ENCODE measurements around the gene SSC4D. TPM values are rescaled to one million over a fixed set of nuclear protein-coding genes. Genes with fewer than 3 reads are reported as not detected.

Gene SSC4D
- total and polyA plus RNA-seq, 2 donors (not counting 1 experiment from before 2014, with no cell fraction given), result 0.33 to 0.42 TPM

DNA sequence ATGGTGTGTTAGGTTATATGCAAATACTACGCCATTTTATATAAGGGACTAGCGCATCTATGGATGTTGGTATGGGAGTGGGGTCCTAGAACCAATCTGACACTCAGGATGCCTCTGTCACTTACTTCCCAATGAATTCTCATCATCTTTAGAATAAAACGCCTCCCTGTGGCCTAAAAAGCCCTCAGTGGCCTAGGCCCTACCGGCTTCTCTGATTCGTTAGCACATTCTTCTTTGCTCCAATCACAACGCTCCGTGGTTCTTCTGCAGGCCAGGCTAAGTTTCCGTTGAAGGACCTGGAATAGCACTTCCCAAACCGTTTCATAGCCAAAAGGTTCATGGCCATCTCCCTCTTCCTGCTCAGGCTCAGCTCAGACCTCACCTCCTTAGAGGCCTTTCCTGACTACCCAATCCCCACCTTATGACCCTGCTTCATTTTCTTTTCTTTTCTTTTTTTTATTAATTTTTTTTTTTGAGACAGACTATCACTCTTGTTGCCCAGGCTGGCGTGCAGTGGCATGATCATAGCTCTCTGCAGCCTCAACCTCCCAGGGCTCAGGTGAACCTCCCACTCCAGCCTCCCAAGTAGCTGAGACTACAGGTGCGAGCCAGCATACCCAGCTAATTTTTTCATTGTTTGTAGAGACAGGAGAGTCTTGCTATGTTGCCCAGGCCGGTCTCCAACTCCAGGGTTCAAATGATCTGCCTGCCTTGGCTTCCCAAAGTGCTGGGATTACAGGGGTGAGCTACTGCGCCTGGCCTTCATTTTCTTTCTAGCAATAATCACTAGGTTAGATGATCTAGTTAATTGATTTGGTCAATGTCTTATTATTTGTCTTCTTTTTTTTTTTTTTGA is 26.2 kb downstream of the SSC4D start:
- no peaks in the 10 kb centered on the region for H3K9me3 ChIP-seq (ENCODE audit: control insufficient read depth, insufficient read depth, low read depth, low read length)
- no peaks in the 10 kb centered on the region for H4K20me1 ChIP-seq (ENCODE audit: control insufficient read depth, extremely low read depth, insufficient read depth, low read length)
- peak in 1 of 2 donors; percentile 26 for DNase-seq (ENCODE audit: low read depth in 2 of 2)
- no peak overlapping the region for H3K27ac ChIP-seq (ENCODE audit: insufficient read depth, low read length)
- no peaks in the 10 kb centered on the region for H3K79me2 ChIP-seq (ENCODE audit: control insufficient read depth, insufficient read depth, low read length)
- peak overlapping the region; percentile 26 for H2AFZ ChIP-seq (ENCODE audit: low read length)
- TF ChIP-seq, protein P1, sequence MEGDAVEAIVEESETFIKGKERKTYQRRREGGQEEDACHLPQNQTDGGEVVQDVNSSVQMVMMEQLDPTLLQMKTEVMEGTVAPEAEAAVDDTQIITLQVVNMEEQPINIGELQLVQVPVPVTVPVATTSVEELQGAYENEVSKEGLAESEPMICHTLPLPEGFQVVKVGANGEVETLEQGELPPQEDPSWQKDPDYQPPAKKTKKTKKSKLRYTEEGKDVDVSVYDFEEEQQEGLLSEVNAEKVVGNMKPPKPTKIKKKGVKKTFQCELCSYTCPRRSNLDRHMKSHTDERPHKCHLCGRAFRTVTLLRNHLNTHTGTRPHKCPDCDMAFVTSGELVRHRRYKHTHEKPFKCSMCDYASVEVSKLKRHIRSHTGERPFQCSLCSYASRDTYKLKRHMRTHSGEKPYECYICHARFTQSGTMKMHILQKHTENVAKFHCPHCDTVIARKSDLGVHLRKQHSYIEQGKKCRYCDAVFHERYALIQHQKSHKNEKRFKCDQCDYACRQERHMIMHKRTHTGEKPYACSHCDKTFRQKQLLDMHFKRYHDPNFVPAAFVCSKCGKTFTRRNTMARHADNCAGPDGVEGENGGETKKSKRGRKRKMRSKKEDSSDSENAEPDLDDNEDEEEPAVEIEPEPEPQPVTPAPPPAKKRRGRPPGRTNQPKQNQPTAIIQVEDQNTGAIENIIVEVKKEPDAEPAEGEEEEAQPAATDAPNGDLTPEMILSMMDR (conservative IDR thresholded peaks at IDR 0.05 in 1 of 2, IDR thresholded peaks at IDR 0.05 in 1 of 2; ENCODE audit: low read depth in 1 of 2, low read length in 2 of 2), result no peak
- TF ChIP-seq EZH2 (IDR thresholded peaks at IDR 0.05; ENCODE audit: low read length, missing control alignments), result no peak
- H3K36me3 ChIP-seq (ENCODE audit: control insufficient read depth, insufficient read depth, low read length), result no peaks in the 10 kb centered on the region
- H3K4me1 ChIP-seq (ENCODE audit: control insufficient read depth, extremely low read depth, insufficient read depth, low read length), result peaks cover 10% of the 10 kb centered on the region
- H3K9ac ChIP-seq (ENCODE audit: insufficient read depth, low read length), result no peak overlapping the region
- no peak overlapping the region for H3K4me2 ChIP-seq (ENCODE audit: extremely low read depth, insufficient read depth, low read length)
- no peak overlapping the region for H3K4me3 ChIP-seq (replicated peaks in 1 of 4; ENCODE audit: control extremely low read depth in 1 of 4, insufficient read depth in 1 of 4, low read depth in 3 of 4, low read length in 4 of 4)
- H3K27me3 ChIP-seq (ENCODE audit: control insufficient read depth, insufficient read depth, low read length), result no peaks in the 10 kb centered on the region

DNA sequence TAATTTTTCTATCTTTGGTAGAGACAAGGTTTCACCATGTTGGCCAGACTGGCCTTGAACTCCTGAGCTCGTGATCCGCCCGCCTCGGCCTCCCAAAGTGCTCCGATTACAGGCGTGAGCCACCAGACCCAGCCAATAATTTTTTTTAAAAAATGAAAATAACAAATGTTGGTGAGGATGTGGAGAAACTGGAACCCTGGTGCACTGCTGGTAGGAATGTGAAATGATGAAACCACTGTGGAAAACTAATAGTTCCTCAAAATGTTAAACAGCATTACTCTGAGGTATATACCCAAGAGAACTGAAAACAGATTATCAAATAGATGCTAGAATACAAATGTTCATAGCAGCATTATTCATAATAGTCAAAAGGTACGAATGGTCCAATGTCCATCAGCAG is 27.7 kb downstream of the SSC4D start:
- H3K4me1 ChIP-seq (ENCODE audit: control insufficient read depth, extremely low read depth, insufficient read depth, low read length), result peaks cover 10% of the 10 kb centered on the region
- no peak for DNase-seq (ENCODE audit: low read depth in 2 of 2)
- H3K9ac ChIP-seq (ENCODE audit: insufficient read depth, low read length), result no peak overlapping the region
- no peak overlapping the region for H2AFZ ChIP-seq (ENCODE audit: low read length)
- H3K36me3 ChIP-seq (ENCODE audit: control insufficient read depth, insufficient read depth, low read length), result no peaks in the 10 kb centered on the region
- no peak overlapping the region for H3K4me2 ChIP-seq (ENCODE audit: extremely low read depth, insufficient read depth, low read length)
- H3K9me3 ChIP-seq (ENCODE audit: control insufficient read depth, insufficient read depth, low read depth, low read length), result no peaks in the 10 kb centered on the region
- no peaks in the 10 kb centered on the region for H3K79me2 ChIP-seq (ENCODE audit: control insufficient read depth, insufficient read depth, low read length)
- H3K27ac ChIP-seq (ENCODE audit: insufficient read depth, low read length), result no peak overlapping the region
- H4K20me1 ChIP-seq (ENCODE audit: control insufficient read depth, extremely low read depth, insufficient read depth, low read length), result no peaks in the 10 kb centered on the region
- no peak overlapping the region for H3K4me3 ChIP-seq (replicated peaks in 1 of 4; ENCODE audit: control extremely low read depth in 1 of 4, insufficient read depth in 1 of 4, low read depth in 3 of 4, low read length in 4 of 4)
- no peak for TF ChIP-seq EZH2 (IDR thresholded peaks at IDR 0.05; ENCODE audit: low read length, missing control alignments)
- TF ChIP-seq, protein P1 (conservative IDR thresholded peaks at IDR 0.05 in 1 of 2, IDR thresholded peaks at IDR 0.05 in 1 of 2; ENCODE audit: low read depth in 1 of 2, low read length in 2 of 2), result peak; percentile 5 to 21
- H3K27me3 ChIP-seq (ENCODE audit: control insufficient read depth, insufficient read depth, low read length), result no peaks in the 10 kb centered on the region

DNA sequence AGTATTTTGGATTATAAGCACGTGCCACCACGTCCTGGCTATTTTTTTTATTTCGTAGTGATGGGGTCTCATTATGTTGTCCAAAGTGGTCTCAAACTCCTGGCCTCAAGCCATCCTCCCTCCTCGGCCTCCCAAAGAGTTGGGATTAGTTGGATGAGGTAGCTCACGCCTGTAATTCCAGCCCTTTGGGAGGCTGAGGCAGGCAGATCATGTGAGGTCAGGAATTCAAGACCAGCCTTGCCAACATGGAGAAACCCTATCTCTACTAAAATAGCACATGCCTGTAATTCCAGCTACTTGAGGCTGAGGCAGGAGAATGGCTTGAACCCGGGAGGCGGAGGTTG is 28.9 kb downstream of the SSC4D start:
- peak overlapping the region; percentile 65 for H3K9ac ChIP-seq (ENCODE audit: insufficient read depth, low read length)
- peak overlapping the region in 2 of 4 experiments; percentile 16 to 44 for H3K4me3 ChIP-seq (replicated peaks in 1 of 4; ENCODE audit: control extremely low read depth in 1 of 4, insufficient read depth in 1 of 4, low read depth in 3 of 4, low read length in 4 of 4)
- no peaks in the 10 kb centered on the region for H3K27me3 ChIP-seq (ENCODE audit: control insufficient read depth, insufficient read depth, low read length)
- no peaks in the 10 kb centered on the region for H4K20me1 ChIP-seq (ENCODE audit: control insufficient read depth, extremely low read depth, insufficient read depth, low read length)
- H3K79me2 ChIP-seq (ENCODE audit: control insufficient read depth, insufficient read depth, low read length), result no peaks in the 10 kb centered on the region
- peaks cover 9% of the 10 kb centered on the region for H3K4me1 ChIP-seq (ENCODE audit: control insufficient read depth, extremely low read depth, insufficient read depth, low read length)
- H3K9me3 ChIP-seq (ENCODE audit: control insufficient read depth, insufficient read depth, low read depth, low read length), result no peaks in the 10 kb centered on the region
- peak overlapping the region; percentile 92 for H3K27ac ChIP-seq (ENCODE audit: insufficient read depth, low read length)
- no peak overlapping the region for H3K4me2 ChIP-seq (ENCODE audit: extremely low read depth, insufficient read depth, low read length)
- no peak for DNase-seq (ENCODE audit: low read depth in 2 of 2)
- TF ChIP-seq EZH2 (IDR thresholded peaks at IDR 0.05; ENCODE audit: low read length, missing control alignments), result no peak
- TF ChIP-seq, protein P1 (conservative IDR thresholded peaks at IDR 0.05 in 1 of 2, IDR thresholded peaks at IDR 0.05 in 1 of 2; ENCODE audit: low read depth in 1 of 2, low read length in 2 of 2), result no peak
- H3K36me3 ChIP-seq (ENCODE audit: control insufficient read depth, insufficient read depth, low read length), result no peaks in the 10 kb centered on the region
- H2AFZ ChIP-seq (ENCODE audit: low read length), result no peak overlapping the region
